ENCODE results near the gene BCAN.

DNA sequence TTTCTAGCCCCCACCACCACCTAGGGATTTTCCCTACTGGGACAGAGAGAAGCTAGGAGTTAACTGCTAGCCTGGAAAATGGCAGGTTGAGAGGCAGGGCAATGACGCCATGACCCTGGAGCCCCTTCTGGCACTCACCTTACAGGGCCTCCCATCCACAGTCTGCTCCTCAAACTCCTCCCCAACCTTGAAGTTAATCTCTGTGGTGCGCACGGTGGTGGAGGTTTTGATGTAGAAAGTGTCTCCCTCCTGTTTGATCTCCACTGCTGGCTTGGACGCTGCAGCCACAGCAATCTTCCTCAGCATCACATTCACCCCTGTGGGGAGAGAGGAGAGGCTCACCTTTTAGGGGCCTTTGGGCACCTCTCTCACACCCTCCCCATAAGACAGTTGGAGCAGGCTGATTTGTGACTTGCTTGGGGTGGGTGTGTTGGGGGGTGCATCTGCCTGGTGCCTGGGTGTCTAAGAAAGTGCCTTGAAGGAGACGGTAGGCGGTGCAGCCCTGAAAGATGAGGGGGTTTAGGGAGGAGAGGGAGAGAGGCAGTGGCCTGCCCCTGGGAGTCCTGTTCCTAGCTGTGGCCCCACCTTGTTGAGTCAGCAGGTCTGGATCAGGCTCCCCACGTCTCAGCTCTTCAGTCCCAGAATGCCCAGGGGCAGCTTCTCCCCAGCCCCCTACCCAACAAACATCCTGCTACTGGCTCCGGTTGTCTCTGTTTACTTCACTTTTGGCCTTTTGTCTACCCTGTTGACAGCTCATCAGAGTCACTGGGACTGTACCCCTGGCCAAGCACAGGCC, 59.0 kb downstream of the BCAN start:
- TF ChIP-seq, protein P1, sequence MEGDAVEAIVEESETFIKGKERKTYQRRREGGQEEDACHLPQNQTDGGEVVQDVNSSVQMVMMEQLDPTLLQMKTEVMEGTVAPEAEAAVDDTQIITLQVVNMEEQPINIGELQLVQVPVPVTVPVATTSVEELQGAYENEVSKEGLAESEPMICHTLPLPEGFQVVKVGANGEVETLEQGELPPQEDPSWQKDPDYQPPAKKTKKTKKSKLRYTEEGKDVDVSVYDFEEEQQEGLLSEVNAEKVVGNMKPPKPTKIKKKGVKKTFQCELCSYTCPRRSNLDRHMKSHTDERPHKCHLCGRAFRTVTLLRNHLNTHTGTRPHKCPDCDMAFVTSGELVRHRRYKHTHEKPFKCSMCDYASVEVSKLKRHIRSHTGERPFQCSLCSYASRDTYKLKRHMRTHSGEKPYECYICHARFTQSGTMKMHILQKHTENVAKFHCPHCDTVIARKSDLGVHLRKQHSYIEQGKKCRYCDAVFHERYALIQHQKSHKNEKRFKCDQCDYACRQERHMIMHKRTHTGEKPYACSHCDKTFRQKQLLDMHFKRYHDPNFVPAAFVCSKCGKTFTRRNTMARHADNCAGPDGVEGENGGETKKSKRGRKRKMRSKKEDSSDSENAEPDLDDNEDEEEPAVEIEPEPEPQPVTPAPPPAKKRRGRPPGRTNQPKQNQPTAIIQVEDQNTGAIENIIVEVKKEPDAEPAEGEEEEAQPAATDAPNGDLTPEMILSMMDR (IDR thresholded peaks at IDR 0.05): no peak
- TF ChIP-seq POLR2AphosphoS5 (IDR thresholded peaks at IDR 0.05) (no peak), POLR2A (IDR thresholded peaks at IDR 0.05; ENCODE audit: low read depth) (no peak)
